HG02973 (cell line): ENCODE data around the gene CC2D1A.

Experiments used
- ATAC-seq: cut with Tn5 transposase; IDR thresholded peaks from one replicate; pipeline ENCODE4 v1.9.1; 2021; ENCODE audit warnings: moderate library complexity; ENCODE audit not compliant: unreplicated experiment

Gene CC2D1A

GRCh38 chr19:13905634-13906520 is at the start of gene CC2D1A, which contains the start of gene BRME1:
Gene CC2D1A, plus strand, starts transcription at chr19:13906201. Its CDS starts 241 bp downstream, at chr19:13906442.
Gene BRME1, minus strand, starts transcription at chr19:13906117. Its CDS starts 1,225 bp downstream, at chr19:13904892.
- peak; percentile 85 for ATAC-seq

DNA sequence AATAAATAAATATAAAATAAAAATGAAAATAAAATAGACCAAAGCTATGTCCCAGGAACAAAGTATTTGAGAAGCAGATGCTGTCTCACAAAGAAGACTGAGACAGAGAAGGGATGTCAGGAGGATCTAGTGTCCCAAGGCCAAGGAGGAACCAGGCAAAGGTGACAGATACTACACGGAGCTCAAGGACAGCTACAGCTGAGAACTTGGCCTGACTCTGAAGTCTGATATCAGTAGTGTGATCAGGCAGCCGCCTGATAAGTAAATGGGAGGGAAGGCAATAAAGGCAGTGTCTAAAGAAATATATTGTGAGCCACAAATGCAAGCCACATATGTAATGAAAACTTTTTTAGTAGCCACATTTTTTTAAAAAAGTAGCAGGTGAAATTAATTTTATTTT is 49.5 kb upstream of the CC2D1A start:
- no peak for ATAC-seq

DNA sequence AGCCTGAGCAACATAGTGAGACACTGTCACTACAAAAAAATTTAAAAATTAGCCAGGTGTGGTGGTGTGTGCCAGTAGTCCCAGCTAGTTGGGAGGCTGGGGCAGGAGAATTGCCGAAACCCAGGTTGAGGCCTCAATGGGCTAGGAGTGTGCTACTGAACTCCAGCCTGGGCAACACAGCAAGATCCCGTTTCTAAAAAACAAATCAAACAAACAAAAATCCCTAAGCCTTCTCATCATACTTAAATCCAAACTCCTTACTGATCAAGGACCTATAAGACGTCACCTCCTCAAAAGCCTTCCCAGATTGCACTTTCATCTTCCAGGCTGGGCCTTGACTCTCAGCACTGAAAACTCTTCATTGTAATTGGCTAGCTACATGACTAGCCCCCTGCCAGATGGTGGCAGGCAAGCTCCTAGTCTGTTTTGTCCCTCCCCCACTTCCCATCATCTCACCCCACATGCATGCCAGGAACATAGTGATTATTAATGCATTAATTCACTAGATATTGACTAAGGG is 46.6 kb upstream of the CC2D1A start:
- no peak for ATAC-seq

GRCh38 chr19:13860679-13861391 is 45.2 kb upstream of the CC2D1A start:
- no peak for ATAC-seq

DNA sequence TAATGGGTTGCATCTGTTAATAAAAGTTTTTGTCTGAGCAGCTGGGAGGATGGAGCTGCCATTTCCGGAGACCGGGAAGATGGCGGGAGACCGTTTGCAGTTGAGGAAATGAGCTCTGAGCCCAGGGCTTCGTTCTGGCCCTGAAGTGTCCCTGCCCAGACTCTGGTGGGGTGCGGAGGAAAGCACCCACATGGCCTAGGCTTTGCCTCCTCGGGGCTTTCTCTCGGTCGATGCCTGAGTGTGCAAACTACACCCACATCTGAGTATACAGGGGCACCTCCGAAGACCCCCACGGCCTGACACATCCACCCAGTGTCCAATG is 44.6 kb upstream of the CC2D1A start:
- ATAC-seq: no peak

DNA sequence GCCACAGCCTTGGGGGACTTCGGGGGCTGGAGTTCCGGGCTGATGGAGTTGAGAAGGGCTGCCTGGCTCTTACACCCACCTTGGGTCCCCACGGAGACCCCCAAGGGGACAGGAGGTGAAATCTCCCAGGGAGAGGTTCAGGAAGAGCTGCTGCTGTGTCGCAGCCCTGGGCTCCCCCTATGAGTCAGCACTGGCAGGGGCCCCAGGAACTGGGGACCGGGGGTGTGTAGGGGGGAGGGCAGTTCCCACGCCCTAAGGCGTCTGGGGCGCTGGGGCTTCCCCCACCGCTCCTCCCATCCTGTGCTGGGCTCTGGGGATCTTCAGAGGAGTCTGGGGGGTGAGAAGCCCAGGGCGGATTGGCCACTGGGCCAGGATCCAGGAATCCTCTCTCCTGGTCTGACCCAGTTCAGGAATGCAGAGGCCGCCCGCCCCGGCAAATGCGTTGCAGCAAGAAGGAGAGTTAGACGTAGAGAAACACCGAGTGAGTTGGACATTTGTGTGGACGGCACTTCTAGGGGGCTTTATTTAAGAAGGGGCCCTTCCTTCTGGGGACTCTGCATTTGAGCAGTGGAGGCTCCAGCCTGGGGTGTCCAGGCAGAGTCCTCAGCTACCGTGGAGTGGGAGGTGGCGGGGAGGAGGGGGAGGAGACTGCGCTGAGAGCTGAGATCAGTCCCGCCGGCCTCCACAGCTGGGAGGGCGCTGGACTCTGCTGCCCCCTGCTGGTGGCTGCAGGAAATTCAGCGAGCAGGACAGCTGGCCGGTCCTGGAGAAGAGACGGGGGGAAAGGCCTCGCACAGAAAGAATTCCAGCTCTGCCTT is 44.1 kb upstream of the CC2D1A start:
- ATAC-seq: peak; percentile 74

GRCh38 chr19:13864046-13864666 is 41.8 kb upstream of the CC2D1A start:
- no peak for ATAC-seq

DNA sequence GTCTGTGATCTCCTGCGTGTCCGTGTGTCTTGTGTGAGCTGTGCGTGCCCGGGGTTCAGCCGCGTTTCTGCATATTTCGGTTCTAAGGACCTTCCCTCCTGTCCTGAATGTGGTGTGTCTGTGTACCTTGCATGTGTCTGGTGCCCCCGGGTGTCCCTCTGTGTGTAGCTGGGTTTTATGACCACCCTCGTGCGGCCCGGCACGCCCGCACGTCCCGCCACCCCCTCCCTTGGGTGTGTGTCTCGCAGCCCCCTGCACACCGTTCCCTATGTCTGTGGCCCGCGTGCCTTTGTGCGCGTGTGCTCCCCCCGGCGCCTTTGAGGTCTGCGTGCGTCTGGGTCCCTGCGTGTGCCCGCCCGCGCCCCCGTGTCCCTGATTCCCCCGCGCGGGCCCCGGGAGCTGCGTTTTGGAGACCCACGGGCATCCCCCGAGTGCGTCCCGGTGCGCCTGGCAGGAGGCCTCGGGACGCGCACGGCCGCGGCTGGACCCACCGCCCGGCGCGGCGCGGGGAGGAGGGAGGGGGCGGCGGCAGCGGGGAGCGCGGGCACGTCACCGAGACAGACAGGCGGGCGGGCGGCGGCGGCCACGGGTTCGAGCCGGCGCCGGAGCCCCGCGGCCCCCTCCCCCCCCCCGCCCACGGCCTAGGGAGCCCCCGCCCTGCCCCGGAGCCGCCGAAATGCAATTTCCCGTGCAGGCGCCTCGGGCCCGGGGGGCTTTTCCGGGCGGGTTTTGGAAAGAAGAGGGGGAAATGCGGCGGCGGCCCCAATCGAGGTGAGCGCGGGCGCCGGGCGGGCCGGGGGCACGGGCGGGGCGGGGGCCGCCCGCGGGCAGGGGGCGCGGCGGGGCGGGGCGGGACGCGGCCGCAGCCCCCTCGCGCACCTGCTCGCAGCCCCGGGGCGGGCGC is 41.1 kb upstream of the CC2D1A start:
- ATAC-seq: no peak

DNA sequence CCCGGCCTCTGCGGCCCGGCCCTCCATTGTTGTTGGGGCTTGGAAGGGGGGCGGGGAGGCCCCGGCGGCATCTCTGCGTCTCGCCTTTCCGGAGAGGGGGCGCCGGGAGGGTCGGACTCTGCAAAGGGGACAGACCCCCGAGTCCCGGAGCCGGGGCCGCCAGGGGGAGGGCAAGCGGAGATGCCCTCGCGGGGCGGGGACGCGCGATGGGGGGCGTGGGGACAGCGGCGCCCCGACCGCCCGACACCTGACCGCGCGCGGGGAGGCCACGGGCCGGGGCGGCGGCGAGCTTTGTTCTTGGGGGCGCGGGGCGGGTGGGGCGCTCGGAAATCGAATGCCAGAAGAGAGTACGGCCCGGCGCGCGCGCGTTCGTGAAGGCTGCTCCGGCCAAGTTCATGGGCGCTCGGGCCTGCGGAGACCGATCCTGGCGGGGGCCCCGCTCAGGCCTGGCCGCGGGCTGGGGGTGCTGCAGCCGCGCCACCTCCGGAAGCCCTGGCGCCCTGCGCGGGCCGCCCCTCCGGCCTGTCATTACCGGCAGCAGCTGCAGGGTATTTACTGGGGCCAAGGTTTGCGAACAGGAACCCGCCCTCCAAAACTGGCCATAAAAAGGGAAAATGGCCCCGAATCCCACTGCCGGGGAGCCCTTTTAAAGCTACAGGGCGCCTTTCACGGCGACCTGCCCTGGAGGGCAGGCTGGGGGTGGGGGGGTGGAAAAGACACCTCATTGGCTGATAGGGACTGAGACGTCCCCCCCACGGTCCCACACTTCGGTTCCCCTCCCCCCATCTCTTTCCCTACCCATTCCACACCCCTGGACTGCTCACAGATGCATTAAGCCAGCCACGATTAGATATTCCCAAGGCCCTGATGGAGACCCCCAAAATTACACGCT is 40.2 kb upstream of the CC2D1A start:
- ATAC-seq: no peak

DNA sequence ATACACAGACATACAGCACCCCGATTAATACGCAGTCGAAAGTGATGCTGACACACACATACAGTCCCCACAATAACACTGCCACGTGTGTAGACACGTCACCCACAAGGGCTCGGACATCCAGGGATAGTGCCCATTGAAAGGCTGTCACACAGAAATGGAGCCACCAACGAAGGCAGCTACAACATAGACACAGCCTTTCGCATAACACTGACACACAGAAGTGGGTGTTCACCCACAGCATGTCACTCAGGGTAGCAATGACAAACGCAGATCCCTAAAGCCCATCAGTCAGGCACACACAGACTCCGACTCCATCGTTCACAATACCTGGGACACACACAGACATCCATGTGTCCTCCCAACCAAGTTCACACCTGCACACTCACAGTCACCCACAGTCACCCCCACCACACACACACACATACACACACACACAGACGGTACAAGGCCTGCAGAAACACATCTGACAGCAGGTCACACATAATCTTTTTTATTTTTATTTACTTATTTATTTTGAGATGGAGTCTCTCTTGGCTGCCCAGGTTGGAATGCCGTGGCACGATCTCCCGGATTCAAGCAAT is 39.4 kb upstream of the CC2D1A start:
- ATAC-seq: no peak

DNA sequence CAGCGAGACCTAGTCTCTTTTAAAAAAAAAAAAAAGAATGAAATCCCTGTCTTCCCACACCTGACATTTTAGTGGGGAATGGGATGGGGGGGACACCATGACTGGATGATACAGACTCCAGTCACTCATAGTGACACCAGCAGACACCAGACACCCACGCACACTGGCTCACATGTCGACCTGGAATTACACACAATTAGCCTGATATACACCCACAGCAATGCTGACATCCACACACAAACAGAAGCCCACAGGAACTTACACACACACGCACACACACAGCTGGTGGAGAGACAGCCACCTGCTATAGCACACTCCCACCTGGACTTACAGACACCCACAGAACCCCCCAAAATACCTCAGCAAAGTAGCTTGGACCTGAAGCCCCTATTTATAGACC is 37.3 kb upstream of the CC2D1A start:
- no peak for ATAC-seq

GRCh38 chr19:13869281-13869680 is 36.7 kb upstream of the CC2D1A start:
- no peak for ATAC-seq

- ATAC-seq: no peak
Observed at GRCh38 chr19:13870873-13871272, 35.1 kb upstream of the CC2D1A start.

DNA sequence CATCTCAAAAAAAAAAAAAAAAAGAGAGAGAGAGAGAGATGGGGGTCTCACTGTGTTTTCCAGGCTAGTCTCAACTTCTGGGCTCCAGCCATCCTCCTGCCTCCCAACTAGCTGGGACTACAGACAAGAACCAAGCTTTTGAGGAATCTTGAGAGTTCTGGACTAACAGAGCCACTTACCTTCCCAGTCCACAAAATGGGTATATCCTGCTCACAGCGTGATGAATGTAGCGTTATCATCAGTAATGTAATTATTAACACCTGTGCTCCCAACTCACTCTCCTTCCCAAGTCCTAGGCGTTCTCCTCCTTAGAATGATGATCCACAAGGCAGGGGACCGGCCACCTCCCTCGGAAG is 33.7 kb upstream of the CC2D1A start:
- no peak for ATAC-seq

DNA sequence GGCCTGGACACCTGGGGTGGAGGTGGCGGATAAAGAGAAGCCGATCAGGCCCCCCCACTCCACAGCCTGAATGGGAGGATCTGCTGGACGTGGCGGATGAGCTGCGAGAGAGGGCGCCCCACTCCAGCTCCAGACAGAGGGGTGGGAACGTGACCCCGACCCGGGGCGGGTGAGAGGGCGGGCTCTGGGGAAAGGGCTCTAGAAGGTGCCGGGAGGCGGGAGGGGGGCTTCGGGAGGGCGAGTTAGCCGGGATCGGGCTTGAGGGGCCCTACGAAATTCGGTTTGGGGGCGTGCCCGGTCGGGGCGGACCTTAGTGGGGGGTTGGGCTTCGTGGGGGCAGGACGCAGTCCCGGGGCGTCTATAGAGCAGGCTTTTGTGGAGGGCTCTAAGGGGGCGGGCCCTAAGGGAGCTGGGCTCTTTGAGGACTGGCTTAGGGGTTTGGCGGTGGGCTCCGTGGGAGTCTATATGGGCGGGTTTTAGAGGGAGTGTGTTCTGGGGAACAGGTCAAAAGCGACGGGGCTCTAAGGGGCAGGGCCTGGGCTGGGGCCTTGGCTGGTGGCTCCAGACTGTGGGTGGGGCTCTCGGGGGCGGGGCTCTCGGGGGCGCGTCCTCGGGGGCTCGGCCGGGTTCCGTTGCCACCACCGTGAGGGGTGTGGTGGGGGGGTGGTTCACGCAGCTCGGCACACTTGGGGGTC is 33.2 kb upstream of the CC2D1A start:
- no peak for ATAC-seq

DNA sequence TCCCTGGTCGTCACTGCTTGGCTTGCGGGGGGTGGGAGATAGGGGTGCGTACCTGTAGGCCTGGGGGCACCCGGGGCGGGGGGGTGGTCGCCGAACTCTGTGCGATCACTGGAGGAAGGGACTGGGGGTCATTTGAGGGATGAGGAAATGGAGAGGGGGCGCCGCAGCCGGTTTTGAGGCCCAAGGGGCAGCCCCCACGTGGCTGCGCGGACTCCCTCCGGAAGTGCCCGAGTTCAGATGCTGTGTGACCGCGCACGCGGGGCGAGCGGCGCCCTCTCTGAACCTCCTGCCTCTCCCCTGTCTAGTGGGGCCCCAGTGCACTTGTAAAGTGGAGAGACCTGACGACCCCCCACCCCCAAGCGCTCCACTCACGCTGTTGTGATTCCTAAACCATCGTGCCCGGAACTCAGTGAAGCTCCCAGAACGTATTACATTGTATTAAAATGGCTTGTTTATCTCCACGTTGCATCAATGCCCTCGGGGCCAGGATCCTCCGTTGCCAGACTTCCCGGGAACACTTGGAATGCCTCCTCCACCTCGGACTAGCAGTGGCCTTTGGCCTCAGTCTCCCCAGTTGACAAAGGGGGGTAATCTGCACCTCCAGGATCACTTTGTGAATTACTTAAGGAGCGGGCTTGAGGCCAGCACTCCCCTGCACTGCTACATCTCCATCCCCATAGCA is 32.0 kb upstream of the CC2D1A start:
- no peak for ATAC-seq

- no peak for ATAC-seq
Observed at GRCh38 chr19:13875824-13876223, 30.2 kb upstream of the CC2D1A start.
